ENCODE data around the gene EPSTI1.
"Not testable (repeated sequence)": the region's sequence is repeated elsewhere in the genome, so short reads cannot be mapped to it uniquely, and the experiment has no call there.

Gene EPSTI1

GRCh38 chr13:42991898-42992763, at the start of gene EPSTI1:
TSS of gene EPSTI1 (minus strand) at chr13:42992241. CDS start at chr13:42992165, 76 bp downstream.
- peak; percentile 45 to 62 for DNase-seq (ENCODE audit: low read depth in 2 of 2, low spot score in 1 of 2)

GRCh38 chr13:43041369-43041921, 49.4 kb upstream of the EPSTI1 start:
- DNase-seq (ENCODE audit: low read depth in 2 of 2, low spot score in 1 of 2), result no peak

GRCh38 chr13:43040581-43041368, 48.7 kb upstream of the EPSTI1 start:
- DNase-seq (ENCODE audit: low read depth in 2 of 2, low spot score in 1 of 2), result not testable (repeated sequence)

GRCh38 chr13:43039966-43040365, 47.9 kb upstream of the EPSTI1 start:
- DNase-seq (ENCODE audit: low read depth in 2 of 2, low spot score in 1 of 2), result no peak

- no peak for DNase-seq (ENCODE audit: low read depth in 2 of 2, low spot score in 1 of 2)
Measured at GRCh38 chr13:43036351-43037250, 44.6 kb upstream of the EPSTI1 start.

GRCh38 chr13:43033038-43033437, 41.0 kb upstream of the EPSTI1 start:
- no peak for DNase-seq (ENCODE audit: low read depth in 2 of 2, low spot score in 1 of 2)

GRCh38 chr13:43031881-43032280, 39.8 kb upstream of the EPSTI1 start:
- no peak for DNase-seq (ENCODE audit: low read depth in 2 of 2, low spot score in 1 of 2)

- no peak for DNase-seq (ENCODE audit: low read depth in 2 of 2, low spot score in 1 of 2)
Measured at GRCh38 chr13:43030548-43030947, 38.5 kb upstream of the EPSTI1 start.

- no peak for DNase-seq (ENCODE audit: low read depth in 2 of 2, low spot score in 1 of 2)
Measured at GRCh38 chr13:43026262-43026661, 34.2 kb upstream of the EPSTI1 start.

- peak; percentile 54 to 60 for DNase-seq (ENCODE audit: low read depth in 2 of 2, low spot score in 1 of 2)
Measured at GRCh38 chr13:43023289-43023963, 31.4 kb upstream of the EPSTI1 start, which contains the start of gene DNAJC15. TSS of gene DNAJC15 (plus strand) at chr13:43023586. CDS start at chr13:43023627, 41 bp downstream.

GRCh38 chr13:43022934-43023288, 30.9 kb upstream of the EPSTI1 start:
- DNase-seq (ENCODE audit: low read depth in 2 of 2, low spot score in 1 of 2), result peak in 1 of 2 donors; percentile 0

- no peak for DNase-seq (ENCODE audit: low read depth in 2 of 2, low spot score in 1 of 2)
Measured at GRCh38 chr13:43021926-43022670, 30.1 kb upstream of the EPSTI1 start.

GRCh38 chr13:43020794-43021193, 28.8 kb upstream of the EPSTI1 start:
- no peak for DNase-seq (ENCODE audit: low read depth in 2 of 2, low spot score in 1 of 2)

- no peak for DNase-seq (ENCODE audit: low read depth in 2 of 2, low spot score in 1 of 2)
Measured at GRCh38 chr13:43019811-43020210, 27.8 kb upstream of the EPSTI1 start.

GRCh38 chr13:43016226-43016625, 24.2 kb upstream of the EPSTI1 start:
- no peak for DNase-seq (ENCODE audit: low read depth in 2 of 2, low spot score in 1 of 2)

- DNase-seq (ENCODE audit: low read depth in 2 of 2, low spot score in 1 of 2), result no peak
Measured at GRCh38 chr13:43014162-43014561, 22.1 kb upstream of the EPSTI1 start.

- no peak for DNase-seq (ENCODE audit: low read depth in 2 of 2, low spot score in 1 of 2)
Measured at GRCh38 chr13:43009506-43009905, 17.5 kb upstream of the EPSTI1 start.

- no peak for DNase-seq (ENCODE audit: low read depth in 2 of 2, low spot score in 1 of 2)
Measured at GRCh38 chr13:43008596-43008995, 16.6 kb upstream of the EPSTI1 start.

GRCh38 chr13:43006893-43007631, 15.0 kb upstream of the EPSTI1 start:
- DNase-seq (ENCODE audit: low read depth in 2 of 2, low spot score in 1 of 2), result no peak
